Vagina (tissue), 2 donors: Measurements from ENCODE around the gene BHLHA9. TPM values are rescaled to one million over a fixed set of nuclear protein-coding genes. Genes with fewer than 3 reads are reported as not detected.

Source experiments
- DNase-seq, 2 donors: peaks; one replicate each; pipeline ENCODE4 v3.0.0-alpha.2; 2017; ENCODE audit errors: extremely low spot score in 2 of 2
- H3K27ac ChIP-seq: fragments of 200-600 bp; sonication (generic); one replicate; pipeline ENCODE4 v1.5.1; 2019
- H3K27me3 ChIP-seq: fragments of 200-600 bp; sonication (generic); one replicate; pipeline ENCODE4 v1.5.1; 2019
- H3K36me3 ChIP-seq, 2 donors: fragments of 200-600 bp; sonication (generic); one replicate each; pipeline ENCODE4 v1.5.1; 2017 to 2019
- H3K4me1 ChIP-seq: fragments of 200-600 bp; sonication (generic); one replicate; pipeline ENCODE4 v1.5.1; 2019
- H3K4me3 ChIP-seq, 2 donors: fragments of 200-600 bp; sonication (generic); 1 replicate in 1 of 2; 2 replicates in 1 of 2; pipeline ENCODE4 v1.5.1; 2016 to 2019
- H3K9me3 ChIP-seq: fragments of 200-600 bp; sonication (generic); one replicate; pipeline ENCODE4 v1.5.1; 2019
- POLR2A ChIP-seq, 2 donors: fragments of 450-650 bp; IDR thresholded peaks; one replicate each; pipeline ENCODE4 v1.6.1; 2017; ENCODE audit warnings: antibody characterized with exemption in 2 of 2, mild to moderate bottlenecking in 2 of 2, moderate library complexity in 2 of 2
- POLR2AphosphoS5 ChIP-seq, 2 donors: sonication (generic); formaldehyde crosslinking; IDR thresholded peaks; one replicate each; pipeline ENCODE4 v1.9.0; 2017; ENCODE audit warnings: antibody characterized with exemption in 2 of 2, mild to moderate bottlenecking in 2 of 2, low read depth in 1 of 2; ENCODE audit not compliant: insufficient read depth in 1 of 2
- intact Hi-C: fragments of 100-400 bp; cut with DNase I; formaldehyde crosslinking; loops from one replicate; pipeline ENCODE4 v1.15.1; 2023
- total RNA-seq: library from RNA; depleted of rRNA; stranded (reverse); fragments of >200 nt; gene quantifications from one replicate; pipeline ENCODE4 v1.2.3, GENCODE V29; 2016
- TF ChIP-seq, protein P1 (sequence below), 3 experiments: fragments of 450-650 bp in 2 of 3; fragments of 200-600 bp in 1 of 3; sonication (generic) in 1 of 3; IDR thresholded peaks; one replicate each; pipeline ENCODE4 v1.5.1; 2017 to 2019; ENCODE audit warnings: antibody characterized with exemption in 3 of 3, mild to moderate bottlenecking in 2 of 3, moderate library complexity in 2 of 3

BHLHA9 gene
- not detected for total RNA-seq

DNA sequence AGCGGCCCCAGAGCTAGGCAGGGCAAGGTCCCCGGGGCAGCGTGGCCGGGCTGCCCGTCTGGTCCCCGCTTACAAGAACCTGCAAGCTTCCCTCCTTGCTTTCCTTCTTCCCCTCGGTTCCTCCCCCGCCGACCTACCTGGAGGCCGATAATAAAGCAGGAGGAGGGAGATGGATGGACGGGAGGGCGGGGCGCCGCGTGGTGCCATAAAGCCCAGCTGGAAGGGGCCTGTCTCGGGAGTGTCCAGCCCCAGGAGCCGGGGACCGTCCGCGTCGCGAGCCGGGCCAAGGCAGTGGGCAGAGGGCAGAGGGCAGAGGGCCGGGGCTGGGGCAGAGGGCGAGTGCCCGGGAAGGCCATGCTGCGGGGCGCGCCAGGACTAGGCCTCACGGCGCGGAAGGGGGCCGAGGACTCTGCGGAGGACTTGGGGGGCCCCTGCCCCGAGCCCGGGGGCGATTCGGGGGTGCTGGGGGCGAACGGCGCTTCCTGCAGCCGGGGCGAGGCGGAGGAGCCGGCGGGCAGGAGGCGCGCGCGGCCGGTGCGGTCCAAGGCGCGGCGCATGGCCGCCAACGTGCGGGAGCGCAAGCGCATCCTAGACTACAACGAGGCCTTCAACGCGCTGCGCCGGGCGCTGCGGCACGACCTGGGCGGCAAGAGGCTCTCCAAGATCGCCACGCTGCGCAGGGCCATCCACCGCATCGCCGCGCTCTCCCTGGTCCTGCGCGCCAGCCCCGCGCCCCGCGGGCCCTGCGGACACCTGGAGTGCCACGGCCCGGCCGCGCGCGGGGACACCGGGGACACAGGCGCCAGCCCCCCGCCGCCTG, at the start of gene BHLHA9:
BHLHA9 (plus strand) TSS at position 235 of the 820 bp plus-strand sequence; CDS start at position 355, 120 bp downstream.
- Histone ChIP-seq H3K36me3 (no peaks in the 10 kb centered on the region), H3K9me3 (no peaks in the 10 kb centered on the region), H3K4me1 (peaks cover 21% of the 10 kb centered on the region), H3K27me3 (no peaks in the 10 kb centered on the region), H3K27ac (no peak within 1 kb of the TSS), H3K4me3 (peak within 1 kb of the TSS in 1 of 2 donors; percentile 30)
- no peak for DNase-seq
- intact Hi-C loops = loop anchor here (5.0 to 10.0 kb wide), 2 partner anchors 62 to 374 kb away; partner anchors contain the start of genes RILP and SCARF1
- TF ChIP-seq POLR2A (IDR thresholded peaks at IDR 0.05) (no peak), POLR2AphosphoS5 (IDR thresholded peaks at IDR 0.05; ENCODE audit: insufficient read depth in 1 of 2, low read depth in 1 of 2) (no peak)
- TF ChIP-seq, protein P1, sequence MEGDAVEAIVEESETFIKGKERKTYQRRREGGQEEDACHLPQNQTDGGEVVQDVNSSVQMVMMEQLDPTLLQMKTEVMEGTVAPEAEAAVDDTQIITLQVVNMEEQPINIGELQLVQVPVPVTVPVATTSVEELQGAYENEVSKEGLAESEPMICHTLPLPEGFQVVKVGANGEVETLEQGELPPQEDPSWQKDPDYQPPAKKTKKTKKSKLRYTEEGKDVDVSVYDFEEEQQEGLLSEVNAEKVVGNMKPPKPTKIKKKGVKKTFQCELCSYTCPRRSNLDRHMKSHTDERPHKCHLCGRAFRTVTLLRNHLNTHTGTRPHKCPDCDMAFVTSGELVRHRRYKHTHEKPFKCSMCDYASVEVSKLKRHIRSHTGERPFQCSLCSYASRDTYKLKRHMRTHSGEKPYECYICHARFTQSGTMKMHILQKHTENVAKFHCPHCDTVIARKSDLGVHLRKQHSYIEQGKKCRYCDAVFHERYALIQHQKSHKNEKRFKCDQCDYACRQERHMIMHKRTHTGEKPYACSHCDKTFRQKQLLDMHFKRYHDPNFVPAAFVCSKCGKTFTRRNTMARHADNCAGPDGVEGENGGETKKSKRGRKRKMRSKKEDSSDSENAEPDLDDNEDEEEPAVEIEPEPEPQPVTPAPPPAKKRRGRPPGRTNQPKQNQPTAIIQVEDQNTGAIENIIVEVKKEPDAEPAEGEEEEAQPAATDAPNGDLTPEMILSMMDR (IDR thresholded peaks at IDR 0.05) = no peak

DNA sequence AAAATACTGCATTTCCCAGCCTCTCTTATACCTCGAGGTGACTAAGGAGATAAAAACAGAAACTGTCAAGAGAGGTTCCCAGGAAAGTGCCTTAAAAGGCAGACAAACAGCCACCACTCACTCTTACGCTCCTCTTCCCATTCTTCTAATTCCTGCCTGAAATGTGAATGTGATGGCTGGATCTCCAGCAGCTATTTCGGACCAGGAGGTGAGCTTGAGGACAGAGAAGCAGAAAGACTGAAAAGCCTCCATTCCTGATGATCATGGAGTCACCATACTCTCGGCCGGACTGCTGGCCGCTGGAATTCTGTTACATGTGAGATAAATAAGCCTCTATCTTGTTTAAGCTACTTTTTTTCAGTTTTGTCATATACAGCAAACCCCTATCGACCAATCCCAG, 49.0 kb upstream of the BHLHA9 start:
- H3K27me3 ChIP-seq = no peaks in the 10 kb centered on the region
- no peak overlapping the region for H3K4me3 ChIP-seq
- intact Hi-C loops = no loop called here
- H3K27ac ChIP-seq = no peak overlapping the region
- H3K9me3 ChIP-seq = no peaks in the 10 kb centered on the region
- no peaks in the 10 kb centered on the region for H3K36me3 ChIP-seq
- TF ChIP-seq POLR2AphosphoS5 (IDR thresholded peaks at IDR 0.05; ENCODE audit: insufficient read depth in 1 of 2, low read depth in 1 of 2) (no peak), POLR2A (IDR thresholded peaks at IDR 0.05) (no peak)
- TF ChIP-seq, protein P1 (IDR thresholded peaks at IDR 0.05) = no peak
- DNase-seq = no peak
- no peaks in the 10 kb centered on the region for H3K4me1 ChIP-seq

GRCh38 chr17:1222321-1222720, 47.9 kb upstream of the BHLHA9 start:
- Histone ChIP-seq H3K9me3 (no peaks in the 10 kb centered on the region), H3K27ac (no peak overlapping the region), H3K27me3 (no peaks in the 10 kb centered on the region), H3K4me1 (peaks cover 5% of the 10 kb centered on the region), H3K36me3 (no peaks in the 10 kb centered on the region), H3K4me3 (no peak overlapping the region)
- intact Hi-C loops = no loop called here
- DNase-seq = no peak
- TF ChIP-seq POLR2AphosphoS5 (IDR thresholded peaks at IDR 0.05; ENCODE audit: insufficient read depth in 1 of 2, low read depth in 1 of 2) (no peak), POLR2A (IDR thresholded peaks at IDR 0.05) (no peak)

DNA sequence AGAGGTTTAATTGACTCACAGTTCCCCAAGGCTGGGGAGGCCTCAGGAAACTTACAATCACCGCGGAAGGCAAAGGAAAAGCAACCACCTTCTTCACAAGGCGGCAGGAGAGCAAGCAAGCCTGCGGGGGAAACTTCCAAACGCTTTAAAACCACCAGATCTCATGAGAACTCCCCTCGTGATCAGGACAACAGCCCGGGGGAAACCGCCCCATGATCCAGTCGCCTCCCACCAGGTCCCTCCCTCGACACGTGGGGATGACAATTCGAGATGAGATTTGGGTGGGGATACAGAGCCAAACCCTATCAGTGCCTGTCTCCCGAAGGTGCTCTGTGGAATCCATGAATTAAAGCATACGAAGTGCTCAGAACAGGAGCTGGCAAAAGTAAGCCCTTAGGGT, 46.6 kb upstream of the BHLHA9 start:
- Histone ChIP-seq H3K27ac (no peak overlapping the region), H3K4me3 (no peak overlapping the region), H3K4me1 (peaks cover 18% of the 10 kb centered on the region), H3K27me3 (peaks cover 5% of the 10 kb centered on the region), H3K9me3 (no peaks in the 10 kb centered on the region), H3K36me3 (no peaks in the 10 kb centered on the region)
- TF ChIP-seq, protein P1 (IDR thresholded peaks at IDR 0.05) = no peak
- no peak for TF ChIP-seq POLR2AphosphoS5 (IDR thresholded peaks at IDR 0.05; ENCODE audit: insufficient read depth in 1 of 2, low read depth in 1 of 2)
- no peak for TF ChIP-seq POLR2A (IDR thresholded peaks at IDR 0.05)
- intact Hi-C loops = no loop called here
- no peak for DNase-seq

DNA sequence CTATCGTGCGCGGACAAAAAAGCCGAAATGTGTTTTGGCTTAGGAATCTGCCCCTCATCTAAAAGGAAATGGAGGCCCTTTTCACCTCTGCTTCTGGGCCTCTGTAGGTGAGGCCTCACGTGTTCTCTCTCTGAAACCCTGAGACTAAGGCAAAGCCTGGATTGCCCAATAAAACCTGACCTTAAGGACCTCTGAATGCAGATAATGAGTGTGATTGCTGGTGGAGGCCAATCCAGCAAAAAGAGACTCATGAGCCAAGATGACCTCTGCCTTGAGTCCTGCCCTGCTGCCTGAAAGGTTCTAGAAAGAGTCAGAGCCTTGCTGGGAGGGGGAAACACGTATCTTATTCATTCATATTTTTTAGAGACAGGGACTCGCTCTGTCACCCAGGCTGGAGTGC, 45.9 kb upstream of the BHLHA9 start:
- TF ChIP-seq, protein P1 (IDR thresholded peaks at IDR 0.05) = no peak
- TF ChIP-seq POLR2A (IDR thresholded peaks at IDR 0.05) = no peak
- TF ChIP-seq POLR2AphosphoS5 (IDR thresholded peaks at IDR 0.05; ENCODE audit: insufficient read depth in 1 of 2, low read depth in 1 of 2) = no peak
- Histone ChIP-seq H3K9me3 (no peaks in the 10 kb centered on the region), H3K27me3 (peaks cover 5% of the 10 kb centered on the region), H3K4me3 (no peak overlapping the region), H3K27ac (no peak overlapping the region), H3K36me3 (no peaks in the 10 kb centered on the region), H3K4me1 (peaks cover 22% of the 10 kb centered on the region)
- intact Hi-C loops = no loop called here
- no peak for DNase-seq
